ENCODE measurements around the gene PPP1R12A. TPM values are rescaled to one million over a fixed set of nuclear protein-coding genes. Genes with fewer than 3 reads are reported as not detected.
"Not testable (repeated sequence)": the region's sequence is repeated elsewhere in the genome, so short reads cannot be mapped to it uniquely, and the experiment has no call there.

PPP1R12A gene
- total RNA-seq, 3 donors from 2014 or later (not counting 1 experiment from before 2014, with no cell fraction given): 145 to 192 (median 185) TPM

DNA sequence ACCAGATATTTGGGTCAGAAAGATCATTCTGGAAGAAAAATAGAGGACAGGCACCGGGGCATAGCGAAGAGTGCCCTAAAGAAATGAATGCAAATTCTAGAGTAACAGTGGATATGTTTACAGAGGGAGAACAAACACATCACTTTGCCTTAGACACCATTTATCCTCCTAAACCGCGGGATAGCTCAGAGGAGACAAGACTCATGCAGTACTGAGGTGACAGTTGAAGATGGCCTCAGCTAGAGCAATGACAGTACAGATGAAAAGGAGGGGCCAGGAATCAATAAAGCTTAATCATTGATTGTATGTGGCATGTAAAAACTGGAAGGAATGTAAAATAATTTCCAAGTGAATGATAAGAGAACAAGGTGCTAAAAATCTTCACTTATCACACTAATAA is 10.5 kb upstream of the PPP1R12A start:
- intact Hi-C loops (cut with micrococcal nuclease): no loop called here

DNA sequence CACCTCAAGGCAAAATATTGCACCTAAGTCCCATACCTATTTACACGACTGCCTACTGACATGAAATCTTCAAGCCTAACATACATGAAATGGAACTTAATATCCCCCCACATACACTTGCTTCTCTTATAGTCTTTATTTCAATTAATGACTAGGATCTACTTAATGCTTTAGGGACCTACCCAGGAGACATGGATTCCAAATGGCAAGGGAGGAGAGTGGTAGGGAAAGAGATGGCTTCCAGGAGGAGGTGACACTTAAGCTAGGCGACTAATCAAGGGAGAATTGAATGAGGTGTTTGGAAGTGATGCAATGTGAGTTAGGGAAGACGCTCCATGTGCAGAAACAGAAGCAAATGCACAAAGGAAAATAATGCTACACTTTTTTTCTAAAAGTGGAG is 9.7 kb upstream of the PPP1R12A start:
- Mint-ChIP-seq H3K27me3 (ENCODE audit: low read depth in 2 of 2) (peaks cover 7% of the 10 kb centered on the region in 2 donors), H3K9me3 (no peaks in the 10 kb centered on the region), H3K36me3 (no peaks in the 10 kb centered on the region), H3K4me1 (no peaks in the 10 kb centered on the region), H3K4me3 (no peak overlapping the region), H3K27ac (no peak overlapping the region)
- intact Hi-C loops (cut with micrococcal nuclease): no loop called here
- 93% methylated on average over 3 of the region's 3 CpGs for WGBS (ENCODE audit: insufficient coverage)
- Histone ChIP-seq H3K4me3 (ENCODE audit: low read length) (no peak overlapping the region), H3K27me3 (ENCODE audit: control insufficient read depth, insufficient read depth, low read length) (no peaks in the 10 kb centered on the region), H3K9me3 (ENCODE audit: control insufficient read depth, insufficient read depth, low read length) (no peaks in the 10 kb centered on the region), H3K36me3 (ENCODE audit: control insufficient read depth, insufficient read depth, low read length) (no peaks in the 10 kb centered on the region), H3K4me1 (ENCODE audit: control insufficient read depth, insufficient read depth, low read length) (no peaks in the 10 kb centered on the region), H3K27ac (ENCODE audit: low read length) (no peak overlapping the region)
- no peak for ATAC-seq
- DNase-seq: no peak
- TF ChIP-seq, protein P1, sequence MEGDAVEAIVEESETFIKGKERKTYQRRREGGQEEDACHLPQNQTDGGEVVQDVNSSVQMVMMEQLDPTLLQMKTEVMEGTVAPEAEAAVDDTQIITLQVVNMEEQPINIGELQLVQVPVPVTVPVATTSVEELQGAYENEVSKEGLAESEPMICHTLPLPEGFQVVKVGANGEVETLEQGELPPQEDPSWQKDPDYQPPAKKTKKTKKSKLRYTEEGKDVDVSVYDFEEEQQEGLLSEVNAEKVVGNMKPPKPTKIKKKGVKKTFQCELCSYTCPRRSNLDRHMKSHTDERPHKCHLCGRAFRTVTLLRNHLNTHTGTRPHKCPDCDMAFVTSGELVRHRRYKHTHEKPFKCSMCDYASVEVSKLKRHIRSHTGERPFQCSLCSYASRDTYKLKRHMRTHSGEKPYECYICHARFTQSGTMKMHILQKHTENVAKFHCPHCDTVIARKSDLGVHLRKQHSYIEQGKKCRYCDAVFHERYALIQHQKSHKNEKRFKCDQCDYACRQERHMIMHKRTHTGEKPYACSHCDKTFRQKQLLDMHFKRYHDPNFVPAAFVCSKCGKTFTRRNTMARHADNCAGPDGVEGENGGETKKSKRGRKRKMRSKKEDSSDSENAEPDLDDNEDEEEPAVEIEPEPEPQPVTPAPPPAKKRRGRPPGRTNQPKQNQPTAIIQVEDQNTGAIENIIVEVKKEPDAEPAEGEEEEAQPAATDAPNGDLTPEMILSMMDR (IDR thresholded peaks at IDR 0.05): no peak

More for the DNA sequence above, 10.5 kb upstream of the PPP1R12A start:
- 83% methylated on average over 4 of the region's 4 CpGs for WGBS (ENCODE audit: insufficient coverage)
- Mint-ChIP-seq H3K27me3 (ENCODE audit: low read depth in 2 of 2) (peaks cover 7% of the 10 kb centered on the region in 2 donors), H3K9me3 (no peaks in the 10 kb centered on the region), H3K4me1 (no peaks in the 10 kb centered on the region), H3K36me3 (no peaks in the 10 kb centered on the region), H3K4me3 (no peak overlapping the region), H3K27ac (no peak overlapping the region)
- no peaks in the 10 kb centered on the region for H3K36me3 ChIP-seq (ENCODE audit: control insufficient read depth, insufficient read depth, low read length)
- H3K27ac ChIP-seq (ENCODE audit: low read length): no peak overlapping the region
- H3K4me1 ChIP-seq (ENCODE audit: control insufficient read depth, insufficient read depth, low read length): no peaks in the 10 kb centered on the region
- TF ChIP-seq, protein P1 (IDR thresholded peaks at IDR 0.05): no peak
- no peaks in the 10 kb centered on the region for H3K27me3 ChIP-seq (ENCODE audit: control insufficient read depth, insufficient read depth, low read length)
- H3K4me3 ChIP-seq (ENCODE audit: low read length): no peak overlapping the region
- ATAC-seq (no peak), DNase-seq (no peak)
- no peaks in the 10 kb centered on the region for H3K9me3 ChIP-seq (ENCODE audit: control insufficient read depth, insufficient read depth, low read length)

DNA sequence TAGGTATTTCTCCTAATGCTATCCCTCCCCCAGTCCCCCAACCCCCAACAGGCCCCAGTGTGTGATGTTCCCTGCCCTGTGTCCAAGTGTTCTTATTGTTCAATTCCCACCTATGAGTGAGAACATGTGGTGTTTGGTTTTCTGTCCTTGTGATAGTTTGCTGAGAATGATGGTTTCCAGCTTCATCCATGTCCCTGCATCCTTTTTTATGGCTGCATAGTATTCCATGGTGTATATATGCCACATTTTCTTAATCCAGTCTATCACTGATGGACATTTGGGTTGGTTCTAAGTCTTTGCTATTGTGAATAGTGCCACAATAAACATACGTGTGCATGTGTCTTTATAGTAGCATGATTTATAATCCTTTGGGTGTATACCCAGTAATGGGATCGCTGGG is 7.9 kb upstream of the PPP1R12A start:
- H3K36me3 Mint-ChIP-seq; H3K27me3 Mint-ChIP-seq (ENCODE audit: low read depth in 2 of 2); H3K4me1 ChIP-seq (ENCODE audit: control insufficient read depth, insufficient read depth, low read length); H3K27ac Mint-ChIP-seq; H3K4me3 ChIP-seq (ENCODE audit: low read length); H3K27ac ChIP-seq (ENCODE audit: low read length); H3K9me3 Mint-ChIP-seq; intact Hi-C loops (cut with micrococcal nuclease); H3K27me3 ChIP-seq (ENCODE audit: control insufficient read depth, insufficient read depth, low read length); H3K4me3 Mint-ChIP-seq; H3K36me3 ChIP-seq (ENCODE audit: control insufficient read depth, insufficient read depth, low read length); H3K9me3 ChIP-seq (ENCODE audit: control insufficient read depth, insufficient read depth, low read length); DNase-seq; ATAC-seq; H3K4me1 Mint-ChIP-seq: not testable (repeated sequence)
- WGBS (ENCODE audit: insufficient coverage): 100% methylated on average over 1 of the region's 2 CpGs

DNA sequence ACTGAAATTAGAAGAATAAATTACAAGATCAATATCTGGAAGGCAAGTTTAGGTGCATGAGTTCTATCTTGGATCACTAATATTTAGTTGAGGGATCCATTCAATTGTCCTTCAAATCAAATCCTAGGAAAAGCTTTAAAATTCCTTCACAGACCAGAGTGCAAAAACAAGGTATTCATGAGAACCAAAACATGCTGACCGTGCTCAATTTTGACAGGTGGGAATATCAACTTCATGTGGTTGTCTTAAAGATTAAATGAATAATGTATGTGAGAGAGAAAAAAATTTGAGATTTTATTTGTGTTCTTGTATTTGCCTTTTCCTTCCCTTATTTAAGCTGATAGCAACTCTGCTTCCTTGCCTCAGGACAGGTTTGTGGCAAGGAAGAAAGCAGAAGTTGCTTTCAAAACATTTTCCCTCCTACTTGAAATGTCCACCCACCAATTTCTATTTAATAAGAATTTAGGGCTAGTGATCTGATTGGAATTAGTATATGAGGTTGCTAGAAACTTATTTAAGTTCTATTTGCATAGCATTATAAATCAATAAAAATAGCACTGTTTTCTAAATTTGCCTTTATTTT is 4.9 kb upstream of the PPP1R12A start:
- Mint-ChIP-seq H3K27ac (no peak overlapping the region), H3K4me1 (peaks cover 10 to 15% of the 10 kb centered on the region in 2 donors), H3K36me3 (no peaks in the 10 kb centered on the region), H3K27me3 (ENCODE audit: low read depth in 2 of 2) (peaks cover 0 to 4% of the 10 kb centered on the region in 2 donors), H3K4me3 (no peak overlapping the region), H3K9me3 (no peaks in the 10 kb centered on the region)
- DNase-seq (no peak), ATAC-seq (no peak)
- TF ChIP-seq, protein P1 (IDR thresholded peaks at IDR 0.05): no peak
- Histone ChIP-seq H3K27ac (ENCODE audit: low read length) (no peak overlapping the region), H3K4me1 (ENCODE audit: control insufficient read depth, insufficient read depth, low read length) (no peaks in the 10 kb centered on the region), H3K36me3 (ENCODE audit: control insufficient read depth, insufficient read depth, low read length) (no peaks in the 10 kb centered on the region), H3K9me3 (ENCODE audit: control insufficient read depth, insufficient read depth, low read length) (no peaks in the 10 kb centered on the region), H3K4me3 (ENCODE audit: low read length) (no peak overlapping the region), H3K27me3 (ENCODE audit: control insufficient read depth, insufficient read depth, low read length) (no peaks in the 10 kb centered on the region)
- 30% methylated on average over 1 of the region's 1 CpG for WGBS (ENCODE audit: insufficient coverage)
- intact Hi-C loops (cut with micrococcal nuclease): no loop called here

Data from natural killer cell (primary cell).